GM21423 (cell line): ENCODE measurements around the gene ACAP3.
"Not testable (repeated sequence)": the region's sequence is repeated elsewhere in the genome, so short reads cannot be mapped to it uniquely, and the experiment has no call there.

Experiments used
- ATAC-seq: cut with Tn5 transposase; IDR thresholded peaks from one replicate; pipeline ENCODE4 v1.9.1; 2021; ENCODE audit warnings: mild to moderate bottlenecking, moderate library complexity; ENCODE audit not compliant: unreplicated experiment

The ACAP3 gene

DNA sequence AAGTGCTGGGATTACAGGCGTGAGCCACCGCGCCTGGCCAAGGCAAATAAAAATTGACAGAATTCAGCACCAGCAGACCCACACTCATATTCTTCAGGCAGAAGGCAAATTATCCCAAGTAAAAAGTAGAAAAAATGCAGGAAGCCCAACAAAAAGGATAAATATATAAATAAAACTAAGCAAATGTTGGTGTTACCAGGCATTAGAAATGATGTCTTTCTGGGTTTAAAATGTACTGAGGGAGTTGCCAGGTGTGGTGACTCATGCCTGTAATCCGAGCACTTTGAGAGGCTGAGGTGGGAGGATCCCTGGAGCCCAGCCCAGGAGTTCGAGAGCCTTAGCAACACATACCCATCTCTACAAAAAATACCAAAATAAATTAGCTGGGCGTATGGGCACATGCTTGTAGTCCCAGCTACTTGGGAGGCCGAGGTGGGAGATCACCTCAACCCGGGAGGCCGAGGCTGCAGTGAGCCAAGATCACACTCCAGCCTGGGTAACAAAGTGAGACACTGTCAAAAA, 10.5 kb upstream of the ACAP3 start:
- no peak for ATAC-seq

DNA sequence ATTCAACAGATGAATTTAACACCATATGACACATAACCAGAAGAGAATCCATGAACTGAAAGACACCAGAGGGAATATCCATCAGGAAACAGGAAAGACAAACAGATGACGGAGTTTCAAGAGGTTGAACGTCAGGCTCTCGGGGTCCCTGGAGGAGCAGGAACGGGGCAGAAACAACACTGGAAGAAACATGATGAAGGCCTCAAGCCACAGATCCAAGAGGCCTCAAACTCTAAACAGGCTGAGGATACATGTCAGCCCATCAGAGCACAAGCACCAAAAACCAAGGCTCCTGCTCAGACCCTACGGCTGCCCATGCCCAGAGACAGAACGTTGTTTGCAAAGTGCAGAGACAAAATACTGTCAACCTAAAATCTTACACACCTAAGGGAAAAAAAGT, 9.7 kb upstream of the ACAP3 start:
- ATAC-seq, result no peak

DNA sequence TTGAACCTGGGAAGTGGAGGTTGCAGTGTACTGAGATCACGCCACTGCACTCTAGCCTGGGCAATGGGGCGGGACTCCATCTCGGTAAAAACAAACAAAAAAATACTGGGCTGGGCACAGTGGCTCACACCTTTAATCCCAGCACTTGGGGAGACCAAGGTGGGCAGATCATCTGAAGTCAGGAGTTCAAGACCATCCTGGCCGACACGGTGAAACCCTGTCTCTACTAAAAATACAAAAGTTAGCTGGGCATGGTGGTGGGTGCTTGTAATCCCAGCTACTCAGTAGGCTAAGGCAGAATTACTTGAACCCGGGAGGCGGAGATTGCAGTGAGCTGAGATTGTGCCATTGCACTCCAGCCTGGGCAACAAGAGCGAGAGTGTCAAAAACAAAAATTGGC, 8.5 kb upstream of the ACAP3 start:
- ATAC-seq, result not testable (repeated sequence)

DNA sequence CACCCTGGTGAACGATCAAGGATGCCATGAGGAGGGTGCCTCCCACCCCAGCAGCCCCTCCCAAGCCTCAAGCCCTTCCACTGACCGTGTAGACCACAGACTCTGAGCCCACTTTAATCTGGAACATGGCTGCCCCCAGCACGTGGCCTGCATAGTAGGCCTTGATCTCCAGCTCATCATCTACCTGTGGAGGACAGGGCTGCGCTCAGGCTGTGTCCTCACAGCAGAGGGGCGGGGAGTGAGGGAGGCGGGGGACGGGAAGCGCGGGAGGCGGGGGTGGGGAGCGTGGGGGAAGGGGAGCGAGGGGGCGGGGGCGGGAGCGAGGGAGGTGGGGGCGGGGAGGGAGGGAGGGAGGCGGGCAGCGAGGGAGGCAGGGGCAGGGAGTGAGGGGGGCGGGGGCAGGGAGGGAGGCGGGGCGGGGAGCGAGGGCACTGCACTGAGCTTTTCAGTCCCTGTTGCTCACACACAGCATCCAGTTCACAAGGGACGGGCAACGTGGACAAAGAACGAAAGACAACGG, 7.8 kb upstream of the ACAP3 start:
- no peak for ATAC-seq

DNA sequence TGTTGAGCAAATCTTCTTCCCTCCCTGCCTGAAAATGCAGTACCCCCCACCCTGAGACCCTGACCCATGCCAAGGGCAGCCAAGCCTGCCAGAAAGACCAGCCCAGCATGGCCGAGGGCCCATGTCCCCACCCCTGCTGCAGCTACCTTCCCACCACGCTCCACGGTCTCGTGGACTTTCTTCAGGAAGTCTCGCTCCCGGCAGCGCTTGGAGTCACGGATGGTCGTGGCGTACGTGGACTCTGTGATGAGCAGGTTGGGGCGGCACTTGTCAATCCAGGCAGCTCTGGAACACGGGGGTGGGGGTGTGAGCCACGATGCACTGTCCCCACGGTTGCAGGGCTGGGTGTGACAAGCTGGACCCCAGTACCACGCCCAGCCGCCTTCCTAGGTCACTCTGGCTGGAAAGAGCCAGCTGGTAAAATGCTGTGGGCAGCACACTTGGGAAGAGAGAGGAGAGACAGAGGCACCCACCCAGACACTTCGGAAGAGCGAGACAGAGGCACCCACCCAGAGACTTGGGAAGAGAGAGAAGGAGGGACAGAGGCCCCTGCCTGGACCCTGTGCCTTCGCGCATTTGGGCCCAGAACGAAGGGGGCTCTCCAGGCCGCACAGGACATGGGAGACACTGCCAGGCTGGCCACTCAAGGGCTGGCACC, 7.1 kb upstream of the ACAP3 start:
- ATAC-seq, result no peak

DNA sequence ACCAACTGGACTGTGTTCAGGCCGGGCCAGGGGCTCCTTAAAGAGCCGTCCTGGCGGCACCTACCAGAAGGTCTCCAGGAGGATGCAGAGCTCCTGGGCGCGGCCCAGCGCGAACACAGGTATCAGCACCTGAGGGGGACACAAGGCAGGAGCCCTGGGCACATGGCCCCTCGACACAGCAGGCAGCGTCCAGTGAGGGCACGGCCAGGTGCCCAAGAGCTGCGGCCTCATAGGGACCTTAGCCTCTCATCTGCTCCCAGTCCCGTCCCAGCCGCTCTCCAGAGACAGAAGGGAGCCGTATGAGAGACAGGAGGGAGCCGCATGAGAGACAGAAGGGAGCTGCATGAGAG, 6.5 kb upstream of the ACAP3 start:
- no peak for ATAC-seq

DNA sequence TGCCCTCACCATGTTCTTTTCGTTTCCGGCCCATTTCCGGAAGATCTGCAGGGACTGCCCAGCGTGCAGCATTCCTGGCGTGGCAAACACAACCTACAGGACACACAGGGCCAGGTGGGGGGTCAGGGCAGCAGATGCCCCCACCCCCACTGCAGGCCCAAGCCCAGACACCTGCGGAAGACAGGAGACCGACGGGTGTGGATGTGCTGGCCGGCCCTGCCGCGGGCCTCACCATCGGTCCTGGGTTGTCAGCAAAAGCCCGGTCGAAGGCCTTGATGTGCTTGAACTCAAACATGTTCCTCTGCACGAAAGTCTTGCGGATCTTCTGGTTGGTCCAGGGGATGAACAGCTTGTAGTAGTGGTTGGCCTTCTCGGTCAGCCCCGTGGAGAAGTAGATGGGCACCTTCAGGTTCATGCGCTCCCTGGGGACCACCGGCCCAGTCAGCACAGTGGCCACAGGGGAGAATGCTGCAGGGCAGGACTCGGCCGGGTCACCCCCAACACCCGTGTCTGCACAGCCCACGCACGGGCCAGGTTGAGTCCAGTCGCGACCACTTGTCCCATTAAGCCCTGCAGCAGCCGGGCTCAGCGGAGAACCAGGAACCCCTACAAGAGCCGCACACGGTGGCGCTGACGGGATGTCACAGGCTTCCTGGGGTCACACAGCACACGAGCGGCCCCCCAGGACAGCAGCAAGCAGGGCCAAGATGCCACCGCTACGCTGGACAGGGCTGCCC, 5.9 kb upstream of the ACAP3 start:
- no peak for ATAC-seq

DNA sequence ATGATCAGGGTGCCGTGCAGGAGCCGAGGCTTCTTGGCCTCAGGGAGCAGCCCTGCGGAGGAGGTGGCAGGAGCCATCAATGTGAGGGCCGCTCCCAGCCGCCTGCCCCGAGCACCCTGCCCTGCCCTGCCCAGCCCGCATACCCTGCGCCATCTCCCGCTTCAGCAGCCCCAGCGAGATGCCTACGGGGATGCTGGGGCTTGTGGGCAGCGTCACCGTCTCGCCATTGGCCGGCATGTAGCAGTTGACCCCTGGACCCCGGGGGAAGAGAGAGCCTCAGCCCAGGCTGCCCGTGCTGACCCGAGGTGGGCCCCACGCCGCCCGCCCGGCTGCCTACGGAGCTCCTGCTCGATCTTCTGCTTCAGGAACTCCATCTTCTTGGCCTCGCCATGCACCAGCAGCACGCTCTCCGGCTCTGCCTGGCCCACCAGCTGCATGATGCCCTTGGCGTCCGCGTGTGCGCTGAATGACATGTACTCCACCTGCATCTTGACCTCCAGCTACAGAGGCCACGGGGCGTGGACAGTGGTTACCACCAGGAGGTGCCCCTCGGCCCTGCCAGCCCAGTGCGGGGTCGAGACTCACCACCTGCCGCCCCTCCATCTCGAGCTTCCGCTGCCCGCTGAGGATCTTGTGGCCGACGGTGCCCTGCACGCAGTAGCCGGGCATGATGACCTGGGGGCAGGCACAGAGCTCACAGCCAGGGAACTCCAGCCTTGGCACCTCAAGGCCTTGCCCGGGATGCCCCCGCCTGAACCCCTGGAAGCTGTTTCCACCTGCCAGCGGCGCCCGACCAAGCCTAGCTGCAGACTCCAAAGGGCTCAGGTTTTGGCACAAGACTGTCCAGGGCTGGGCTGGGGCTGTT, 5.0 kb upstream of the ACAP3 start:
- no peak for ATAC-seq

DNA sequence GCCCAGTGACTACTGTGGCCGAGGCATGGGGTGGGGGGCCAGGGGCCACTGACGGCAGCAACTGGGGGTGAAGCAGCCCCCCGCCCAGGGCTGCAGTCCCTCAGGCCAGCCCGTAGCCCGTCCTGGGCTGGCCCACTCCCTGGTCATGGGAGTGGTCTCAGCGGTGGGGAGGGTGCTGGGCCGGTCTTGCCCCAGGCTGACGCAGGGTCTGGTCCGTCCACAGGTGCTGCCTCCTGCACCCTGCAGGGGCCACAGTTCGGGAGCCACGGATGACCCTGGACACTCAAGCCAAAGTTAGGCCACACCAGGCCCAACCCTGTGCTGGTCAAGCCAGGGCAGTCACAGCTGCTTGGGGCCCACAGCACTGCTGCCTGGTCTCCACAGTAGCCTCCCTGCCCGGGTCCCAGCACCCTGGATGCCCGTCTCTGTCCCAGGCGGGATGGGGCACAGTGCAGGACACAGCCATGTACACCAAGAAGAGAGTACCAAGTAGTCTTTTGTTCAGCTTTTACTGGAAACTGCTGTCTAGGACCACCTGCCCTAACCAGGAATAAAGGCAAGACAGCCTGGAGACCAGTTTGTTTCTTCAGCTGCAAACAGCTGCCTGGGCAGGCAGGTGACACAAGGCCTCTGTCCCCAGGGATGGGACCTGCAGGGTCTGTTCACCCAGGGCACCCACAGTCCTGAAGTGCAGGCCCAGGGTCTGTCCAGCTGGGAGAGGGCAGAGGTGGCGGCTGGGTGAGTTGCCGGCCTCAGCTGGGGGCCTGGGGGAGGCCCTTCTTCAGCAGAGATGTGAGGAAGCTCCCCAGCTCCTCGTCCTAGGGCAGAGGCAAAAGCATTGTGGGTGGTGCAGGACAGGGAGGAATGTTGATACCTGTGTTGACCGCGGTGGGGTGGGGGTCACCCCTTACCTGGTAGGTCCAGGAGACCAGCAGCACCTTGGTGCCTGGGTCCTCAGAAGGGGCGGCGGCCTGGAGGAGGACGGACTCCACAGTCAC, 3.7 kb upstream of the ACAP3 start:
- ATAC-seq, result no peak

DNA sequence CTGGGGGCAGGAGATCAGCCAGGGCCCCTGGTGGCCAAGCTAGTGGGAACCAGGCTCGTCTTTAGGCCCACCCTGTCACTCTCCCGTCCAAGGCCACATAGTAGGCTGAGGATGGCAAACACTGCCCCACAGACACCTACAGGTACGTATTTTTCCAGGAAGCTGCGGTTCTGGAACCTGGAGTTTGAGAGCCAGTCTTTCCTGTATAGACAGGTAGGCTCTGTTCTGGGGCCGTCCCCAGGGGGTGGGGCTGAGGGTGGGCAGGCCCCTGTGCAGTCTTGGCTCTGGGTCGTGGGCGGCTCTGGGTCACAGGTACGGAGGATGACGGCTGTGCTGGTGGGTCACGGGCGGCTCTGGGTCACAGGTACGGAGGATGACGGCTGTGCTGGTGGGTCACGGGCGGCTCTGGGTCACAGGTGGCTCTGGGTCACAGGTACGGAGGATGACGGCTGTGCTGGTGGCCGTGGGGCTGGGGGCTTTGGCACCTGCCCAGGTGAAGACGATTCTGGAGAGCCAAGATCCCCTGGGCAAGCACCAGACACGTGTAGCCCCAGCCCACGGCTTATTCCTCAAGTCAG, 2.8 kb upstream of the ACAP3 start:
- no peak for ATAC-seq

DNA sequence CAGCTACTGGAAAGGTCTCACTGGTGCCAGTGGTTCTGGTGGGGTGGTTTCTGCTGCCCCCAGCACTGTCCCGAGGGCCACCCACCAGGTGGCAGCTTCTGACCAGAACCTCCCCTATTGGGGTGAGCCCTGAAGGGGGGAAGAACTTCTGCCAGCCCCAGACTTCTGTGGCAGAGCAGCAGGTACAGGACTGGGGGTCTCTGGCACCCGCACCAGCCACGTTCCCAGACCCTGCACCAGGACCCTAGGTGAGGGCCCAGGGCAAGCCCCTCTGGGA, 2.3 kb upstream of the ACAP3 start:
- no peak for ATAC-seq

DNA sequence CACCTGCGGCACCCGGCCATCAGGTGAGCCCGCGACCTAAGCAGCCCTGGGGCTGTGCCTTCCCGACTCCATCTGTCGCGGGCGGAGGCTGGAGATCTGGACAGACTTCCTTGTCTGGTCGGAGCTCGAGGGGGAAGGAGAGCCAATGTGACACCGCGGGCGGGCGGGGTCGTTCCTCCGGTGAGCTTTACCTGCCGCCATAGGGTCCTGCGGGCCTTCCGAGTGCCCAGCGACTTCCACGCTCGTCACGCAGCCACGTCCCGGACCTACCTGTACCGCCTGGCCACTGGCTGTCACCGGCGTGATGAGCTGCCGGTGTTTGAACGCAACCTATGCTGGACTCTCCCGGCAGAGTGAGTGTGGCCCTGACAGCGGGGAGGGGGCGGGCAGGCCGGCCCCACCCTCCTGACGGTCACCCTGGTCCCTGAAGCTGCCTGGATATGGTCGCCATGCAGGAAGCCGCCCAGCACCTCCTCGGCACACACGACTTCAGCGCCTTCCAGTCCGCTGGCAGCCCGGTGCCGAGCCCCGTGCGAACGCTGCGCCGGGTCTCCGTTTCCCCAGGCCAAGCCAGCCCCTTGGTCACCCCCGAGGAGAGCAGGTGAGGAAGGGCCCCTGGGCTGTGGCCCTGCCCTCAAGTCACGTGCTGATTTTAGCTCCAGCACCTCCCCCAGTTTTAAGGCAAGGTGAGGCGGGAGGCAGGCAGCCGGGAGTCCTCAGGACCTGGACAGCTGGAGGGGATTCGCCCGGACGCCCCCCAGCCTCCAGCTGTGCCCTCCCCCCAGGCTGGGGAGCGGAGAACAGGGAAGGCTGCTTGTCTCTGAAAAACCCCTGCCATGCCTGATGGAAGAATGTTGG, 1.8 kb upstream of the ACAP3 start:
- ATAC-seq, result no peak

DNA sequence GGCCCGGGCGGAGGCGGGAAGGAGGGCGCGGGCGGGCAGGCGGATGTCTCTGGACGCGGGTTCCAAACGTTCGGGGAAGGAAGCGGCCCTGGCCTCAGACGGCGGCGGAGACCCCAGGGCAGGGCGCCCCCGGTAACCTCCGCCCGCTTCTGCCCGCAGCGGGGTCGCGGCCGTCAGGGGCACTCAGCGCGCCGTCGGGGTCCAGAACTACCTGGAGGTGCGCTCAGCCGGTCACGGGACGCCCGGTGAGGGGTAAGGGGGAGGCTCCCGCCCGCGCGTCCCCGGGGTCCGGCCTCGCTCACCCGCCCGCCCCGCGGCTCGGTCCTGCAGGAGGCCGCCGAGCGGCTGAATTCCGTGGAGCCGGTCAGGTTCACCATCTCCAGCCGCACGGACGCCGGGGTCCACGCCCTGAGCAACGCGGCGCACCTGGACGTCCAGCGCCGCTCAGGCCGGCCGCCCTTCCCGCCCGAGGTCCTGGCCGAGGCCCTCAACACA, 1.1 kb upstream of the ACAP3 start:
- no peak for ATAC-seq

DNA sequence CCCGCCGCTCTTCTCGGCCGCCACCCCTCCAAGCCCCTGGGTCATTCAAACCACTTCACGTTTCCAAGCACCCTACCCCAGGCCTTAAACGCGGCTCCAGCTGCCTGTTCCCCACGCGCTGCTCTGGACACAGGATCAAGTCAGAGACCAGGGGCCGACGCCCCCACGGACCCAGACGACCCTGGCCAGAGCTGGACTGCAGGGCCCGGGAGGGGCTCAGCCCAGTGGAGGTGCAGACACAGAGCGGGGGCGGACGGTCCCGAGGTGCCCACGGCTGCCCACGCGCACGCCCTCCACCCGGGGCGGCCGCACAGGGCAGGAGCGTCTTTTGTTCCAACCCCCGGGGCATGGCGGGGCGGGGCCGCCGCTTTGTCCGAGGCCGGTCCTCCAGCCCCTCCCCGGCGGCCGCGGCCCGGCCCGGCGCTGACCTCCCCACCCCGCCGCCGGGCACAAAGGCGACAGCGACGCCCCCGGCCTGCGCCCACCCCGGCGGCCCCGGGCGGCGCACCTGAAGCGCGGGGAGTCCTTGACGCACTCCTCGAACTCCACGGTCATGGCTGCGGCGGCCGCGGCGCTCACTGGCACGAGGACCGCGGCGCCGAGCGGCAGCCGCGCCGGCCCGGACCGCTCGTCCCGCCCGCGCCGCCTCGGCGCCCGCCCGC, 338 bp downstream of the ACAP3 start:
- no peak for ATAC-seq

DNA sequence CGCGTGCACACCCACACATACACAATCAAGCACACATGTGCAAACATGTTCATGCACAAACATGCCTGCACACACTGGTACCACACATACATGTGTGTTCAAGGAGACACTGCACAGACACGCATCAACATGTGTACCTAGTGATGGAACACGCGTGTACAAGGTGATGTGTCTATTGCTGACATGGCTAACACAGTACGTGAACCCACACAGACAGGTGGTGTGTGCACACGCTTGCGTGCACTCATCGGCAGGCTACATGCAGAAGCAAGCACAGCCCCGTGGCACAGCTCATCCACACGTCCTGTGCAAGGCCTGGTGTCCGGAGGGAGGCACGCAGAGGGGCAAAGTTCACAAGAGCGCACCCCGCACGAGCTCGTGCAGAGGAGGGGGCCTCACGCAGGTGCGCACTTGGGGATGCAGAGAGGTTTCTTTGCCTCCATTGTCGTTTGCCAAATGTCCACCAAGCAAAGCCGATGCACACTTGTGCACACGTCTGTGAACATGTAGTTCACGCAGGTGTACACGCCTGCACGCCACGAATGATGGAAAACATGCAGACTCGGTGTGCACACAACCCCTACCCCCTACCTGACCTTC, 969 bp downstream of the ACAP3 start:
- ATAC-seq, result no peak

DNA sequence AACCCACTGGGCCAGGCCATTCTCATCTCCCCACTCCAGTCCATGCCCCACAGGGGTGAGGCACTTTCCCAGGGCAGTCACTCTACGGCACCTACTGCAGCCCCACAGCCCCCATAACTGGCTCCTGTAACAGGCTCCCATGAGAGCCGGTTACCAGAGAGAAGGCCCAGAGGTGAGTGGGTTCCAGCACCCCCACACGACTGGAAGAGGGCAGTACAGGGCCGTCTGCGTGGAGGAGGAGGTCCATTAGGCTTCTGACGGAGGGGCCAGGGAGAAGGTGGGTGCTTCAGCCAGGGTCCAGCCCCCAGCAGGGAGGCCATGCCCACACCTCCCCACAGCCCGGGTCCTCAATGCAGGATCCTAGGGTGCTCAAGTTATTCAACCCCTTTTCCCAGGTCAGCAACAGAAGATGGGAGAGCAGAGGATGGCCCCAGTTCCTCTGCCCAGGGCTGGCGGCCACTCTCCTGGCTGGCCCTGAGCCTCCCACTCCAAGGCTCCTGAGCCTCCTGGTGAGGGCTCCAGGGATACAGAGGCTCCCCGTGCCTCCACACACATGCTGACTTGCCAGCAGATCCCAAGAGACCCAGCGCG, 1.6 kb downstream of the ACAP3 start:
- ATAC-seq, result no peak

DNA sequence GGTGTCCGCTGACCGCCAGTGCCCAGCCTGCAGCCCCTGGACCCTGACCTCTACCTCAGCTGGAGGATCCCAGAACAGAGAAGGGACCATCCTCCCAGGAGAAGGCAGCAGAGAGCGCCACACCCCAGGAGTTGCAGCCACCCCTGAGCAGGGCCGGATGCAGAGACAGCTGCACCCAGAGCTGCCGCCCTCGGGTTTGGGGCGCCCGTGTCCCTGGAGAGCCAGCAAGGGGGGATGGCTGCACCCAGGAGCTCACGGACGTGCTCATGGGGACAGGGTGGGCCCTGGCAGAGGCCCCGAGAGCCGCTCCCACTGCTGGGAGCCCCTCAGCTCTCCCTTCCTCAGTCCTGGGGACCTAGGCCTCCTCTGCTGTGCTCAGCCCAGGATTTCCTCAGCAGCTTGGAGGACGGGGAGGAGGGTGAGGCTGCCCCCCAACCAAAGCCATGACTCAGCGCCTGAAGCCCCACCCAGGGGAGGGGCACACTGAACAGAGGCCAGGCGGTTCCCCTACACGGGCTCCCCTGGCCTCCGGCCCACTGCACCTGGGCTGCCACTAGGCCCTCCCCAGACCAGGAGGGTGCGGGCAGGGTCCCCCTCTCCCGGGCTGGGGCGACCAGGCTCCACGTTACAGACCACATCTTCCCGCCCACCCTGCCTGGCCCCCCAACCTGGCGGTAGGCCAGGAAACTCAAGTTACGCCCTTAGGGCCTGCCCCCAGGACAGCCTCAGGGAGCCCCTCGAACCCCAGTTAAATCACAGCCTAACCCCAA, 2.2 kb downstream of the ACAP3 start:
- ATAC-seq, result no peak
